Gastrocnemius medialis (tissue), 4 donors: Measurements from ENCODE around the gene RFFL. TPM values are rescaled to one million over a fixed set of nuclear protein-coding genes. Genes with fewer than 3 reads are reported as not detected.

Experiments
- ATAC-seq, 2 donors: fragments of 150-250 bp; one replicate each; pipeline ENCODE4 v1.9.1; 2016
- DNase-seq, 2 donors: peaks; one replicate each; pipeline ENCODE4 v3.0.0-alpha.2; 2019
- H3K27ac ChIP-seq, 4 donors: fragments of 200-600 bp; sonication (generic); 1 replicate in 1 of 4; 2 replicates in 3 of 4; pipeline ENCODE4 v1.5.1; 2016 to 2018; ENCODE audit warnings: mild to moderate bottlenecking in 2 of 4, moderate library complexity in 1 of 4
- H3K27me3 ChIP-seq, 3 donors: fragments of 200-600 bp; sonication (generic) in 2 of 3; 1 replicate in 1 of 3; 2 replicates in 2 of 3; pipeline versions ENCODE4 v1.5.1 to v1.6.0; 2016 to 2019; ENCODE audit warnings: mild to moderate bottlenecking in 1 of 3, moderate library complexity in 1 of 3
- H3K36me3 ChIP-seq, 2 donors: fragments of 200-600 bp; sonication (generic) in 1 of 2; one replicate each; pipeline ENCODE4 v1.5.1; 2017 to 2018
- H3K4me1 ChIP-seq, 2 donors: fragments of 200-600 bp; sonication (generic) in 1 of 2; one replicate each; pipeline ENCODE4 v1.5.1; 2016 to 2017; ENCODE audit warnings: mild to moderate bottlenecking in 2 of 2
- H3K4me3 ChIP-seq, 4 donors: fragments of 200-600 bp; sonication (generic) in 3 of 4; 1 replicate in 1 of 4; 2 replicates in 3 of 4; pipeline ENCODE4 v1.5.1; 2016 to 2019; ENCODE audit warnings: mild to moderate bottlenecking in 2 of 4
- H3K9me3 ChIP-seq, 3 donors: fragments of 200-600 bp; sonication (generic) in 2 of 3; 1 replicate in 1 of 3; 2 replicates in 2 of 3; pipeline ENCODE4 v1.5.1; 2016 to 2019
- CTCF ChIP-seq, 5 experiments: fragments of 450-650 bp in 3 of 5; fragments of 200-600 bp in 2 of 5; sonication (generic) in 2 of 5; IDR thresholded peaks in 4 of 5; conservative IDR thresholded peaks in 1 of 5; 1 replicate in 4 of 5; 2 replicates in 1 of 5; pipeline ENCODE4 v1.5.1; 2016 to 2019; ENCODE audit warnings: antibody characterized with exemption in 5 of 5, mild to moderate bottlenecking in 3 of 5, moderate library complexity in 3 of 5
- POLR2A ChIP-seq, 2 donors: fragments of 450-650 bp; IDR thresholded peaks; one replicate each; pipeline ENCODE4 v1.6.1; 2017; ENCODE audit warnings: antibody characterized with exemption in 2 of 2, mild to moderate bottlenecking in 2 of 2, moderate library complexity in 2 of 2
- in situ Hi-C, 4 donors: fragments of 200-750 bp; cut with MboI; loops; one replicate each; pipeline versions ENCODE4 v1.15.0 to v1.8.0; 2017; ENCODE audit warnings: low sequenced_read_pairs in 4 of 4
- intact Hi-C: fragments of 100-400 bp; cut with DNase I; formaldehyde crosslinking; loops from one replicate; pipeline ENCODE4 v1.15.1; 2023; ENCODE audit warnings: low total_unique reads
- total RNA-seq, 4 donors: library from RNA; depleted of rRNA; stranded (reverse); fragments of >200 nt; gene quantifications; one replicate each; pipeline versions ENCODE4 v1.1.0 to v1.2.3, GENCODE V29; 2016

RFFL gene
- total RNA-seq, 4 donors from 2014 or later, result 17.4 to 65.7 (median 35.0) TPM

- Histone ChIP-seq H3K4me1 (no peaks in the 10 kb centered on the region), H3K9me3 (no peaks in the 10 kb centered on the region), H3K27me3 (no peaks in the 10 kb centered on the region), H3K36me3 (peaks cover 0 to 88% of the 10 kb centered on the region in 2 donors), H3K27ac (no peak overlapping the region), H3K4me3 (no peak overlapping the region)
- ATAC-seq, result no peak
- DNase-seq, result no peak
- in situ Hi-C loops (loop anchor here in 3 of 4 donors (25.0 kb wide), 2 partner anchors 98 to 573 kb away; partner anchors contain the start of gene SLFN14 (in 2 of the 3)), intact Hi-C loops (loop anchor here (10.0 kb wide), 1 partner anchor 255 kb away; the partner anchor contains the start of gene SLFN5)
- no peak for TF ChIP-seq CTCF (IDR thresholded peaks at IDR 0.05 in 4 of 5, conservative IDR thresholded peaks at IDR 0.05 in 1 of 5)
- TF ChIP-seq POLR2A (IDR thresholded peaks at IDR 0.05), result no peak
These were observed 74.0 kb downstream of the RFFL start for GRCh38 chr17:34989473-34989872.

- no peak for DNase-seq
- Histone ChIP-seq H3K27me3 (no peaks in the 10 kb centered on the region), H3K9me3 (no peaks in the 10 kb centered on the region), H3K4me1 (no peaks in the 10 kb centered on the region), H3K36me3 (peaks cover 0 to 79% of the 10 kb centered on the region in 2 donors), H3K4me3 (no peak overlapping the region), H3K27ac (no peak overlapping the region)
- in situ Hi-C loops, result loop anchor here in 3 of 4 donors (25.0 kb wide), 2 partner anchors 99 to 574 kb away; partner anchors contain the start of gene SLFN14 (in 2 of the 3)
- TF ChIP-seq CTCF (IDR thresholded peaks at IDR 0.05 in 4 of 5, conservative IDR thresholded peaks at IDR 0.05 in 1 of 5) (no peak), POLR2A (IDR thresholded peaks at IDR 0.05) (no peak)
- intact Hi-C loops, result loop anchor here (10.0 kb wide), 1 partner anchor 256 kb away; the partner anchor contains the start of gene SLFN5
- no peak for ATAC-seq
These were observed 74.9 kb downstream of the RFFL start for GRCh38 chr17:34988644-34989043.

- in situ Hi-C loops (loop anchor here in 3 of 4 donors (25.0 kb wide), 2 partner anchors 100 to 575 kb away; partner anchors contain the start of gene SLFN14 (in 2 of the 3)), intact Hi-C loops (loop anchor here (10.0 kb wide), 1 partner anchor 258 kb away; the partner anchor contains the start of gene SLFN5)
- Histone ChIP-seq H3K9me3 (no peaks in the 10 kb centered on the region), H3K36me3 (peaks cover 0 to 68% of the 10 kb centered on the region in 2 donors), H3K27me3 (no peaks in the 10 kb centered on the region), H3K27ac (no peak overlapping the region), H3K4me1 (peaks cover 1 to 10% of the 10 kb centered on the region in 2 donors), H3K4me3 (no peak overlapping the region)
- no peak for DNase-seq
- TF ChIP-seq CTCF (IDR thresholded peaks at IDR 0.05 in 4 of 5, conservative IDR thresholded peaks at IDR 0.05 in 1 of 5) (no peak), POLR2A (IDR thresholded peaks at IDR 0.05) (no peak)
- ATAC-seq, result no peak
These were observed 76.3 kb downstream of the RFFL start for GRCh38 chr17:34987232-34987631.

GRCh38 chr17:34981538-34982241, 81.8 kb downstream of the RFFL start:
- Histone ChIP-seq H3K4me3 (peak overlapping the region; percentile 81 to 99 (median 86)), H3K27ac (peak overlapping the region; percentile 92 to 98 (median 96)), H3K27me3 (no peaks in the 10 kb centered on the region), H3K9me3 (no peaks in the 10 kb centered on the region), H3K4me1 (peaks cover 16 to 30% of the 10 kb centered on the region in 2 donors), H3K36me3 (peaks cover 0 to 20% of the 10 kb centered on the region in 2 donors)
- ATAC-seq, result no peak
- intact Hi-C loops (loop anchor here (2.0 to 10.0 kb wide), 5 partner anchors 31 to 263 kb away; partner anchors contain the start of genes RFFL, SLFN5 and UNC45B), in situ Hi-C loops (loop anchor here in 3 of 4 donors (25.0 kb wide), 2 partner anchors 106 to 581 kb away; partner anchors contain the start of gene SLFN14 (in 2 of the 3))
- no peak for TF ChIP-seq POLR2A (IDR thresholded peaks at IDR 0.05)
- TF ChIP-seq CTCF (IDR thresholded peaks at IDR 0.05 in 4 of 5, conservative IDR thresholded peaks at IDR 0.05 in 1 of 5), result no peak
- DNase-seq, result no peak
